GM12865 (cell line): ENCODE results near the gene FADS1.

Experiments used
- DNase-seq: peaks from one replicate; pipeline ENCODE4 v3.0.0; 2010; ENCODE audit warnings: low read depth
- H3K4me3 ChIP-seq: 2 replicates; pipeline ENCODE4 v1.5.1; 2011; ENCODE audit warnings: mild to moderate bottlenecking, low read depth, low read length, control low read depth
- TF ChIP-seq, protein P1 (sequence below): IDR thresholded peaks from 2 replicates; pipeline ENCODE4 v1.5.1; 2011; ENCODE audit warnings: low read length, control low read depth, low read depth, inconsistent platforms; ENCODE audit not compliant: insufficient read depth; ENCODE audit errors: missing control alignments

FADS1 gene

DNA sequence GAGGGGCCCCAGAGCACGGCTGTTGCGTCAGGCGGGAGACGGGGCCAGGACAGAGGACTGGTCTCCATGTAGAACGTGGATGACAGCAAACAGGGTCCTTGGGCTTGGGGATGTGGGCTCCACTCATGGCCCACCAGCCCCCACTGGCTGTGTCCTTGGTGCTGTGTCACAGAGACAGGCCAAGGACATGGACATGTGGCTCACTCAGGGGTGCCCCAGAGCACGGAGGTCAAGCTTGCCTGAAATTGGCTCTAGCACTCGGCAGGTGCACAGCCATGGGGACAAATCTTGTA is 25.7 kb upstream of the FADS1 start:
- no peak overlapping the region for H3K4me3 ChIP-seq
- TF ChIP-seq, protein P1, sequence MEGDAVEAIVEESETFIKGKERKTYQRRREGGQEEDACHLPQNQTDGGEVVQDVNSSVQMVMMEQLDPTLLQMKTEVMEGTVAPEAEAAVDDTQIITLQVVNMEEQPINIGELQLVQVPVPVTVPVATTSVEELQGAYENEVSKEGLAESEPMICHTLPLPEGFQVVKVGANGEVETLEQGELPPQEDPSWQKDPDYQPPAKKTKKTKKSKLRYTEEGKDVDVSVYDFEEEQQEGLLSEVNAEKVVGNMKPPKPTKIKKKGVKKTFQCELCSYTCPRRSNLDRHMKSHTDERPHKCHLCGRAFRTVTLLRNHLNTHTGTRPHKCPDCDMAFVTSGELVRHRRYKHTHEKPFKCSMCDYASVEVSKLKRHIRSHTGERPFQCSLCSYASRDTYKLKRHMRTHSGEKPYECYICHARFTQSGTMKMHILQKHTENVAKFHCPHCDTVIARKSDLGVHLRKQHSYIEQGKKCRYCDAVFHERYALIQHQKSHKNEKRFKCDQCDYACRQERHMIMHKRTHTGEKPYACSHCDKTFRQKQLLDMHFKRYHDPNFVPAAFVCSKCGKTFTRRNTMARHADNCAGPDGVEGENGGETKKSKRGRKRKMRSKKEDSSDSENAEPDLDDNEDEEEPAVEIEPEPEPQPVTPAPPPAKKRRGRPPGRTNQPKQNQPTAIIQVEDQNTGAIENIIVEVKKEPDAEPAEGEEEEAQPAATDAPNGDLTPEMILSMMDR = no peak
- DNase-seq = no peak

DNA sequence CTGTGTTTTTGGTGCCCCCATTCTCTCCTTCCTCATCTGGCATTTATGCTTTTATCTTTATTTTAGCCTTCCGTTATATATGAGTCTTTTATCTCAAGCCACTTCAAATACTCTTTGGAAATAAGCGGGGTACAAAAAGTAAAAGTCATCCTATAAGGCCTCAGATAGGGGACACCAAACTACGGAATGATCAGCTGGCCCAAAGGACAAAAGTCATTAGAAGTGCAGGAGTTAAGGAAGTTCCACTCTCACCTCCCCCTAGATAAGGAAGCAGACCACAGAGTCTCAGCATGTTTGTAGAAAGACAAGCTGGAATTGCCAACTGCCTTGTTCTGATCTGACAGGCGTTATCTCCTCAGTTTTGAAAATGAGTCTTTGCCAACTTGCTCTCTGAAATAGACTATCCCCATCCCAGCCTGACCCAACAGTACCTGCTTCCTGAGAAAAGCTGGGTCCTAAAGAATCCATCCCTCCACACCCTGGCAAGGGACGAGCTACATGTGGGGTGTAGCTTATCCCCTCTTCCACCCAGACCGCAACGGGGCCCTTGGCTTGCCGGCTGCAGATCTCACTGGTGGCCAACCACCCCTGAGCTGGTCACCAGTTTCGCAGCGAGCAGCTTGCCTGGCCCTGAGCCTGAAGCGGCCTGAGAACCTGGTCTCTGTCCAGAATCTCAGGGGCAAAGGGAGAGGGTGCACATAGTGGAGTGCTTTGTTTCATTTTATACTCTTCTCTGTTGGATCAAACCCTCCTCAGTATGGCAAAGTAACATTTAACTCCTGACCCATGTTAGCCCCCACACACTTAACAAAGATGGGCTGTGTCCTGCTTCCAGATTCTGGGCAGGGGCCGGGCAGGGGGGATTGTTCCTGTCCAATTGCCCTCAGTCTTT is 25.1 kb upstream of the FADS1 start:
- no peak for DNase-seq
- TF ChIP-seq, protein P1 = no peak
- no peak overlapping the region for H3K4me3 ChIP-seq

DNA sequence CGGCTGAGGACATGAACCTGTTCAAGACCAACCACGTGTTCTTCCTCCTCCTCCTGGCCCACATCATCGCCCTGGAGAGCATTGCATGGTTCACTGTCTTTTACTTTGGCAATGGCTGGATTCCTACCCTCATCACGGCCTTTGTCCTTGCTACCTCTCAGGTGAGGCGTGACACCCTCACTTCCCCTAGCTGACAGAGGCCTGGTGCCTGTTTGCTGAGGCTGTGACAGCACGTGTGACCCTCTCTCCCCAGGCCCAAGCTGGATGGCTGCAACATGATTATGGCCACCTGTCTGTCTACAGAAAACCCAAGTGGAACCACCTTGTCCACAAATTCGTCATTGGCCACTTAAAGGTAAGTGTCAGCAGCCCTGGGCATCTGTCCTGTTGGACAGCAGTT is 23.6 kb upstream of the FADS1 start:
- TF ChIP-seq, protein P1 = no peak
- no peak for DNase-seq
- no peak overlapping the region for H3K4me3 ChIP-seq

DNA sequence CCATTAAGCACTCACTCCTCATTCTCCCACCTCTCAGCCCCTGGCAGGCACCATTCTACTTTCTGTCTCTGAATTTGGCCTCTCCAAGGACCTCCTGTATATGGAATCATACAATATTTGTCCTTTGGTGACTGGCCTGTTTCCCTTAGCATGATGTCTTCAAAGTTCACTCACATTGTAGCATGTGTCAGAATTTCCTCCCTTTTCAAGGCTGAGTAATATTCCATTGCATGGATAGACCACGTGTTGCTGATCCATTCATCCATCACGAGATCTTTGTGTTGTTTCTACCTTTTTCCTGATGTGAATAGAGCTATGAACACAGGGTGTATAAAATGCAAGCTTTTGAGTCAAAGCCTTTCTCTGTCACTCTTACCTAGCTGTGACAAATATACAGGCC is 22.9 kb upstream of the FADS1 start:
- no peak for DNase-seq
- no peak overlapping the region for H3K4me3 ChIP-seq
- TF ChIP-seq, protein P1 = no peak

DNA sequence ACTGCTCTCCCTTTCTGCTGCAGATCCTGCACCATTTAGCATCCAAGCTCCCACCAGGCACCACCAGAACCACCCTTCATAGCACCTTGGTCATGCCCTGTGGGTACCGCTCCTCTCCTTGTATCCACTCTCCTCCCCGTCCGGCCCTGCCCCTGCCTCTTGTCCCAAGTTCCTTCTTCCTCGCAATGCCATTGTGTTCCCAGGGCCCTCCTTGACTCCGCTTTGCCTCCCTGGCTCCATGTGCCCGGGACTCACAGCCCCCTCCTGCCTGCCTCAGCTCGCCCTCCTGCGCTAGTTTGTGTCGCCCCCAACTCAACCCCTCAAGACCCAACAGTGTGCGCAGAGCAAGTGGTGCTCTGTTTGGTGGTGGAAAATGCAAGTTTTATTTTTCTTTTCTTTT is 22.1 kb upstream of the FADS1 start:
- DNase-seq = no peak
- no peak overlapping the region for H3K4me3 ChIP-seq
- TF ChIP-seq, protein P1 = no peak

DNA sequence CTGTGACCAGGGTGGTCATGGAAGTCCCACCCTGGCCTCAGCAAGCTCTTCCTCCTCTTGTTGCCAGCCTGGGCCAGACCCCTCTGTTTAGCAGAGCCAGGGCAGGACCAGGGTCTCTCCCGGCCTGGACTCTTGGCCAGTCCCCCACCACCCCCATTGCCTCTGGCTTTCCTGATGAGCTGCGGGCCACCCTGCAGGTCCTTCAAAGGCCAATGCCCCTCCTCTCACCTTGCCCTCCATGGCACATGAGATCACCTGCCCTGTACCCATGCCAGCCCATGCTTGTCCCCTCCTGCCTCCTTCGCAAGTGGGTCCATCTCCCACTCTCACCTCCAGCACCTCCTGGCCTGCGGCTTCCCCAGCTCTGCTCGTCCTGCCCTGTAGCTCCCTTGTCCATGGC is 21.7 kb upstream of the FADS1 start:
- TF ChIP-seq, protein P1 = no peak
- H3K4me3 ChIP-seq = no peak overlapping the region
- no peak for DNase-seq
